NCI-H524 treated with DMSO at 0.1 percent for 48 hours (cell line): ENCODE measurements around the gene FOXN4.

ENCODE experiments used
- DNase-seq: peaks from one replicate; lab custom pipeline; 2025; lab: John Stamatoyannopoulos, UW

FOXN4 gene

DNA sequence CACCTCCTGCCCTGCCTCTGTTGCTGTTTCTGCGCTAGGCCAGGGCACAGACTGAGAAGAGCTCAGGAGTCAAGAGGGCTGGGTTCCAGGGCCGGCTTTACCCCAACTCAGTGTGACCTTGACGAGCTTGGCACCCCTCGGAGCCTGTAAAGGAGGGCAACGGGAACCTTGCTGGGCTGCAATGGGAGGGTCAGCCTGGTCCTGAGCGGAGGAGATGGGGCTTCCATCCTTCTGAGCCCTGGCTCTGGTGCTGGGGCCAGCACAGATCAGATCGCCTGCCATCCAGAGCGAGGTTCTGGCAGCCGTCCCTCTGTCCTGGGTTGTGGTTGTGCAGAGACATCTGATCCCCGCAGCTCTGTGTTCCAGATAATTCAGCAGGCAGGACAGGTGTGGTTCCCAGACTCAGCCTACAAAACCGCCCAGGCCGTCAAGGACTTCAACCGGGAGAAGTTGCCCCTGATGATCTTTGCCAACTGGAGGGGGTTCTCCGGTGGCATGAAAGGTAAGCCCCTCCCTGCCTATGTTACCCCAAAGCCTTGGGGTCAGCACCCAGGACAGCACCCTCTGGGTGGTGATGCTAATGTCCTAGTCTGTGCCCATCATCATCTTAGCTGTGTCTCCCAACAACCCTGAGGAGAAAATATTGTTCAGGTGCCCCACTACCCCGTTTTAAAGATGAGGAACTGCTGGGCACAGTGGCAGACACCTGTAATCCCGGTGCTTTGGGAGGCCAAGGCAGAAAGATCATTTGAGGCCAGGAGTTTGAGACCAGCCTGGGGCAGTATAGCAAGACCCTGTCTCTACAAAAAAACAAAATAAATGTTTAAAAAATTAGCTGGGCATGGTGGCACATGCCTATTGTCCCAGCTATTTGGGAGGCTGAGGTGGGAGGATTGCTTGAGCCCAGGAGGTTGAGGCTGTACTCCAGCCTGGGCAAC lies 50.2 kb downstream of the FOXN4 start:
- no peak for DNase-seq

DNA sequence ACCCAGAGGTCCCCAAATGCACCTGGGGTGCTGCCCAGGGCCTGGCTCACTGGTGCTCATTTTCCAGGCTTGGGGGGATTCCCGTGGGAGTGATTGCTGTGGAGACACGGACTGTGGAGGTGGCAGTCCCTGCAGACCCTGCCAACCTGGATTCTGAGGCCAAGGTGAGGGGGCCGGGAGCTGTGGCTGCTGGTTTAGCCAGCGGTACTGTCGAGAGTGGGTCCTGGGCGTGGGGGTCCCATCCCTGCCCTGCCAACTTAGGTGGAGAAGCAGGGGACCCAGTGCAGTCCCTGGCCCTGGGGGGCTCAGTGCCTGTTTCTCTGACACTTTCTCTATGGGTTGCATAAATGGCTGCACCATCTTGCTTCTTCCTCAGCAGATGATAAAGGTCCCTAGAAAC lies 50.9 kb downstream of the FOXN4 start:
- DNase-seq = no peak

DNA sequence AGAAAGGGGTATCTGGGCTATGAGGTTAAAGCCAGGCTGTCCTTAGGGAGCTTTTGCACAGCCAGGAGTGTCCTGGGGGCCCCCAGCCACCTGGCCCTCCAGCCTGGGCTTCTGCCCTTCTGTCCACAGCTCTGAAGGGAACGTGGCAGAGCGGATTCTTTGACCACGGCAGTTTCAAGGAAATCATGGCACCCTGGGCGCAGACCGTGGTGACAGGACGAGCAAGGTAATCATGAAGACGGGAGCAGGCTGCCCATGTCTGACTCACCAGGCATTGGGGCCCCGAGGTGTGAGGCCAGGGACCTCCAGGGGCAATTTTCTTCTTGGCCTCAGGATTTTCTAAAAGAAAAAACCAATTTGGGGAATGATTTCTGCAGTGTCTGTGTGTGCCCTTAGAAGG lies 53.1 kb downstream of the FOXN4 start:
- no peak for DNase-seq

DNA sequence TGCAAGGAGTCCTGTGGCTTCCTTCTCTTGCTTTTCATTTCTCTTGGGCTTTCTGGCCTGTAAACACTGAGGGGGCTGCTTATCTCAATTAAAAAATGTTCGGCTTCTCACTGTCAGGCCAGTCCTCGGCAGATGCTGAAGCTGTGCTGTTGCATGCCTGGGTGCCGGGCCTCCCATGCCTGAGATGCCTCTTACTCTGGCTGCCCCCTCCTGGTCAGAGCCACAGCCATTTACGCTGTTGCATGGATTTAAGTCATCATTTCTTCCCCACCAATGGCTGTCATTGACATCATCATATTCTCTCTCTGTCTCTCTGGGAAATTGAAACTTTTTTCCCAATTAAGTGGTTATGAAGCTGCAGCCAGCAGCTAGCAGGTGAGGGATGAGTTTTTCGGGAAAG lies 53.7 kb downstream of the FOXN4 start:
- DNase-seq = no peak

DNA sequence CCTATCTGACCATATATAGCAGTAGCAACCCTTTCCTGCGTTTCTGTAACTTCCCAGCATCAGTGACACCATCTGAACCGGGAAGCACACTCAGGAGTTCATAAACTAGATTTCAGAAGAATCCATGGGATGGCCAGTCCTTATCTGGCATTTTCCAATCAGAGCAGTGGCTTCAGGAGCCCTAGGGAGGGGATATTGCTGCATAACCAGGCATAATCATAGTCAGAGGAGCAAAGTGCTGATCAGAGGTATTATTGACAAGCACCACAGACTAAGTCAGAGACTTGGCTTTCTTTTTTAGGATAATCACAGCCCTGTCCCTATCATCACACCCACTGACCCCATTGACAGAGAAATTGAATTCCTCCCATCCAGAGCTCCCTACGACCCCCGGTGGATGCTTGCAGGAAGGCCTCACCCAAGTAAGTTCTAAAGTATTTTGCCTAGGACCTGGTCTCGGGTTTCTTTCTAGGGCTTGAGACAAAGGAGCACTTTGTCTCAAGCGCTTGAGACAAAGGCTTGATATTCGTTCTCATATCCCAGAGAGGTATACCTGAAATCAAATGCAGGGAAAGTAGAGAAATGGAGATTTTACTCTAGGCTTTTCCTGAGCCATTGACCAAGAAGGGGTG lies 55.1 kb downstream of the FOXN4 start:
- no peak for DNase-seq

DNA sequence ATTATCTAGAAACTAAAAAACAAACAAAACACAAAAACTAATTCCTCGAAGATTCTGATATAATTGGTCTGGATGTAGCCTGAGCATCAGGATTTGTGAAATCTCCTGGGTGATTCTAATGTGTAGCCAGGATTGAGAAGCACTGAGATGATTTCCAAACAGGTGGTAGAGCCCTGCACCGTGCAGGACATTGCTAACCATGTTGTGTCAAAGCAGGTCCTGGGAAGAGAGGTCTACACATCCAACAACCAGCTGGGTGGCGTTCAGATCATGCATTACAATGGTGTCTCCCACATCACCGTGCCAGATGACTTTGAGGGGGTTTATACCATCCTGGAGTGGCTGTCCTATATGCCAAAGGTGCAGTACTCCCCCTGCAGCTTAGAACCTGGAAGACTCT lies 56.3 kb downstream of the FOXN4 start:
- DNase-seq = no peak

DNA sequence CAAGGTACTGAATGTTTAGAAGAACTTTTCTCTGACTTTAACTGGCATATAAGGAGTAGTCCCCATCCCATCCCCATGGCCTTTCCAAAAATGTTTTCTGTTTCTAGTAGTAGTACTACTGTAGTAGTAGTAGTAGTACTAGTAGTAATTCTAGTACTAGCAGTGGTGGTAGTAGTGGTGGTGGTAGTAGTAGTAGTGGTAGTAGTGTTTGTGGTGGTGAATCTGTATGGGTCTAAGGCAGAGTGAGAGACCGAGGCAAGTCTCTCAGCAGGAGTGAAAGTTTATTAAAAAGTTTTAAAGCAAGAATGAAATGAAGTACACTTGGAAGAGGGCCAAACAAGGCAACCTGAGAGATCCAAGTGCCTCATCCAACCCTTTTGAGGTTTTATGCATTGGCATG lies 58.6 kb downstream of the FOXN4 start:
- no peak for DNase-seq

DNA sequence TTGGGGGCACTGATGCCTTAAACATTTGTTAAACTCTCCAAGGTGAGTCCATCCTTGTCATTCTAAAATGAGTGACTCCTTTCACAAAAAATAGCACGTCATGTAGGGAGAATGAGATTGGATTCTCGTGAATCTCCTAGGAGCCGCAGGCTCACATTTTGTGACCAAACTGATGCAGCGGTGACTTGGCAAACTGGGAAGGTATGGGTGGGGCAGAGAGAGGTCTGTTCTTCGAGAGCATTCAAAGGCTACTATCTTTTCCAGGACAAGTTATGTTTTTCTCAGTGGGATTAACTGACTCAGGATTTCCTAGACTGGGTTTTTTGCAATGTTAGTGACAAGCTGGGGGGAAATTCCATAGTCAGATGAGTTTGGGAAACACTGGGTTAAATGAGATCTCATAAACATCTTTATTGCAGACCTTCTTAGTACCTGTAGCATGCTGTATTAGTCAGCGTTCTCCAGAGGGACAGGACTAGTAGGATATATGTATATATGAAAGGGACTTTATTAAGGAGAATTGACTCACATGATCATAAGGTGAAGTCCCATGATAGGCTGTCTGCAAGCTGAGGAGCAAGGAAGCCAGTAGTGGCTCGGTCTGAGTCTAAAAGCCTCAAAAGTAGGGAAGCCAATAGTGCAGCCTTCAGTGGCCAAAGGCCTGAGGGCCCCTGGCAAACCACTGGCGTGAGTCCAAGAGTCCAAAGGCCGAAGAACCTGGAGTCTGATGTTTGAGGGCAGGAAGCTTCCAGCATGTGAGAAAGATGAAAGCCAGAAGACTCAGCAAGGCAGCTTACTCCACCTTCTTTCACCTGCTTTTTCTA lies 61.0 kb downstream of the FOXN4 start:
- no peak for DNase-seq

DNA sequence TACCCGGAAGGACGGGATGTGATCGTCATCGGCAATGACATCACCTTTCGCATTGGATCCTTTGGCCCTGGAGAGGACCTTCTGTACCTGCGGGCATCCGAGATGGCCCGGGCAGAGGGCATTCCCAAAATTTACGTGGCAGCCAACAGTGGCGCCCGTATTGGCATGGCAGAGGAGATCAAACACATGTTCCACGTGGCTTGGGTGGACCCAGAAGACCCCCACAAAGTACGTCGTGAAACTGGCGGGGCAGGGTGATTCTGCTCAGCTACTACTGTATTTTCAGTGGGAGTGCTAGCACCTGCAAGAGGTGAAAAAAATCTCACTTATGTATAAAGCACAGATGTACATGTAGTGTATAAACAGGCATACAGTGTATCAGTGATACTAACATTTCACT lies 62.9 kb downstream of the FOXN4 start:
- DNase-seq = no peak

DNA sequence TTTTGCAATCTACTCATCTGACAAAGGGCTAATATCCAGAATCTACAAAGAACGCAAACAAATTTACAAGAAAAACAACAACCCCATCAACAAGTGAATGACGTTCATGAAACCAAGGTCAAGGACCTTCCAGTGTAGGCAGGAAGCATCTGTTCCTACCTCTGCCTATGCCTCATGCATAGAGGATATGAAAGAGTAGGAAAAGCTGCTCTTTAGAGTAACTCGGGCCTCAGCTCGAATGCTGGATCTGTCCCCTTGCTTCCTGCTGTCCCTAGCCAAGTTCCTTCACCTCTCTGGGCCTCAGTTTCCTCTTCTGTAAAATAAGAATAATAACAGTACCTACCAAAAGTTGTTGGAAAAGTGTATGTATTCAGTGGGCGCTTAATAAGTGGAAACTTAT lies 65.0 kb downstream of the FOXN4 start:
- DNase-seq = no peak

DNA sequence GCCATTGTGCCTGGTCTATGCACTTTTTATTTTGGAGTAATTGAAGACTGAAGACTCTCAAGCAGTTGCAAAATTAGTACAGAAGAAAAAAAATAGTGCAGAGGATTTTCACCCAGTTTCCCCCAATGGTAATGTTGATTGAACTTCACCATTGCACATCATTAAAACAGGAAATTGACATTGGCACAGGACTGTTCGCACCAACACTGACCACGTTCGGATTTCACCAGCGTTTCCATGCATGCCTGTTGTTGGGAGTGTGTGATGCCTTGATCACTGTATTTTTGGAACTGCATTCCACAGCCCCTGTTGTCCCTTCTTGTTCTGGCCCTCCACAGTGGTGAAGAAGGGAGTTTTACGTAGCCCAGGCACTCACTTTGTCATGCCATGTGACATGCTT lies 67.1 kb downstream of the FOXN4 start:
- no peak for DNase-seq

DNA sequence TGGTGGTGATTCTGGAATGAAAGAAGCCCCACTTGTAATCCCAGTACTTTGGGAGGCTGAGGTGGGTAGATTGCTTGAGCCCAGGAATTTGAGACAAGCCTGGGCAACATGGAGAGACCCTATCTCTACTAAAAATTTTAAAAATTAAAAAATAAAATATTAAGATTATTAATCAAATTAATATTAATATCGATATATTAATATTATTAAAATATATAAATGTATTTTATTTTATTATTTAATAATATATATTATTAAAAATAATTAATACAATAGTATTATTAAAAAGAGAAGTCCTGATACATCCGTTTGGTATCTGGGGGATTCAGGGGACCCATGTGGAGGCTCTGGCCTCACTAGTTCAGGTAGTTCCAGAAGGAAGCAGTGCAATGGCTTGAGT lies 68.7 kb downstream of the FOXN4 start:
- no peak for DNase-seq

DNA sequence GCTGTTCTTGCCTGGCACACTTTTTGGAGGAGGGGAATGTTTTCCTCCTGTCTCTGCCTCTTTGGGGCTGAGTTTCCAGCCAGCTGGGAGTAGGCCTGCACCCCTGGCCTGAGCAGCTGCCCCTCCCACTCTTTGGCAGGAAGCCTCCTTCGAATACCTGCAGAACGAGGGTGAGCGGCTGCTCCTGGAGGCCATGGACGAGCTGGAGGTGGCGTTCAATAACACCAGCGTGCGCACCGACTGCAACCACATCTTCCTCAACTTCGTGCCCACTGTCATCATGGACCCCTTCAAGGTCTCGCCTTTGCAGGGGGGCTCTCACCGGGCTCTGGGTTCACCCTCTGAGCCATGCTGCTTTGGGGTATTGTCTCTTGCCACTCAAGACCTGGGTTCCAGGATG lies 69.4 kb downstream of the FOXN4 start:
- DNase-seq = no peak

DNA sequence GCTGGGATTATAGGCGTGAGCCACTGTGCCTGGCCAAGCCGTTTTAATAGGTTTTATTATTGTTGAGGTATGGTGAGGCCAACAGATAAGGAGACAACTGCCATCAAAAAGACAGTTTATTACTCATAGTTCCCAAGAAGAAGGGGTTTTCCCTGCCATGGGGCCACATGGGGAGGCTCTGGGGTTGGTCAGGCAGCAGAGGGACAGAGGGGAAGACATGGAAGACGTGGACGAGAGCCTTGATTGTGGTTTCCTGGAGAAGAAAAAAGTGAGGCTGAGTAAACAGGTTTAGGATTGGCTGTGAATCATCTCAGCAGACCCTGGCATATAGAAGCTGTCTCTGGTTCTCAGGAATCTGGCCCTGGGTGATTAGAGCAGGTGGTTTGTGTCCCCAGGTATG lies 69.9 kb downstream of the FOXN4 start:
- DNase-seq = no peak

DNA sequence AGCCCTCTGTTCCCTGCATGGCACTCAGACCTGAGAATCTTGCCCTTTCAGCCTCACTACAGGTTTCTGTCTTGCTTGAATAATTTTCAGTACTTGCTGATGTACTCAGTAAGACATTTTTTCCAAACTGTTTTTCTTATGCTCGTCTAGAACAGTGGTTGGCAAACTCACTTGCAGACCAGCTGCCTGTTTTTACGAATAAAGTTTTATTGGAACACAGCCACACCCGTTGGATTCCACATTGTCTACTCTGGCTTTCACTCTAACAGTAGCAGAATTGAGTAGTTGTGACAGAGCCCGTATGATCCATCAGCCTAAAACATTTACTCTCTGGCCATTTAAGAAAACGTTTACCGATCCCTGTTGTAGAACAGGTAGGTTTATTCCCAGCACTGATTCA lies 72.8 kb downstream of the FOXN4 start:
- DNase-seq = no peak

DNA sequence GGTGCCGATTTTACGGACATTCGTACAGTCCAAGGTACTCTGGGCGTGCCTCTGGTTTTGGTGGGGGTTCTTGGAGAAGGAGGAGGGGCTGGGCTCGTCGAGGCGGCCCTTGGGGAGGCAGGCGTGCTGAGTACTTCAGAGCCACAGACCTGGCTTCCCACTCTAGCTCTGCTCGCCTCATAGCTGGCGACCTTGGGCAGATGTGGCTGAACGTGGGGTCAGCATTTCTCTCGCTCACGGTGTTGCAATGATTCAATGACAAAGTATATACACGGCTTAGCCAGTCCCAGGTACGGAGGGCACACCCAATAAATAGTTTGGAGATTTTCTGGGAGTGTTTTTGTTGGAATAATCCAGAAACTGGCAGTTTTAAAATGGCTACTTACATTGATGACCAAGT lies 75.1 kb downstream of the FOXN4 start:
- no peak for DNase-seq

DNA sequence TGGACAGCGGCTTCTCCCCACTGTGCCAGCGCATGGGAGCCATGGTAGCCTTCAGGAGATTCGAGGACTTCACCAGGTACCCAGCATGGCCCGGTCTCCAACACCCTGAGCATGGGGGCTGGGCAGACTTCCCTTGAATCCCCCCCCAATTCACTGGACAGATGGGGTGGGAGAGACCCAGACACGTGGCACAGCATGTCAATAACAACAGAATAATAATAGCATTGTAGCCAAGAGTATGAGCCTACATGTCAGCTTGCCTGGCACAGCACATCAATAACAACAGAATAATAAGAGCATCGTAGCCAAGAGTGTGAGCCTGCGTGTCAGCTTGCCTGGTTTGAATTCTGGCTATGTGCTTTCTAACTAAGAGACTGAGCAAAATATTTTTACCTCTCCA lies 76.4 kb downstream of the FOXN4 start:
- no peak for DNase-seq

DNA sequence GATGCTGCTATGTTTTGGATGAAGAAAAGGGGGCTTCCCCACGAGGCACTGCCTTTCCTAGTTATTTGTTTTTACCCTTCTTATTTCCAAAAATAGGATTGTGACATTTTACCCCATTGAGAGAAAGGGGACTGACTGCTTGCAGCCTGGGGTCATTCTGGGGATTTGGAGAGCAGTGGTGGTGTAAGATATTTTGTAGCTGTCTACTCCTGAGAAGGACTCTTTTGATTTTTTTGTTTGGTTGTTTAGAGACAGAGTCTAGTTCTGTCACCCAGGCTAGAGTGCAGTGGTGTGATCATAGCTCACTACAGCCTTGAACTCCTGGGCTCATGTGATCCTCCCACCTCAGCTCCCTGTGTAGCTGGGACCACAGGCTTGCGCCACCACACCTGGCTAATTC lies 78.9 kb downstream of the FOXN4 start:
- no peak for DNase-seq

DNA sequence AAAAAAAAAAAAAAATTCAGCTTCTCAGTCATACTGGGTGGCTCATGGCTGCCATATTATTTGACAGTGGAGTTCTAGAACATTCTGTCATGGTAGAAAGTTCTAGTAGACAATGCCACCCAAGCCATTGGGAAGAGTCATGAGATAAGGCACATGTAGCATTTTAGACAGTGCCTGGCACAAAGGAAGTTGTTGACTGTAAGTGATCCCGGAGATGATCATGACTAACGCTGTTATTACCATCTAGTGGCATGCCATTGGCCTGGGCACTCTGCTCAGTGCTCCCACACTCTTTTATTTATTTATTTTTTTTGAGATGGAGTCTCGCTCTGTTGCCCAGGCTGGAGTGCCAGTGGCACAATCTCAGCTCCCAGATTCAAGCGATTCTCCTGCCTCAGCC lies 80.4 kb downstream of the FOXN4 start:
- no peak for DNase-seq
